GM12892 (cell line): ENCODE measurements around the gene ARID1A.

ENCODE experiments used
- POLR2A ChIP-seq: IDR thresholded peaks from 2 replicates; pipeline ENCODE4 v1.6.1; 2011; ENCODE audit warnings: low read depth, low read length, control low read depth
- POLR2AphosphoS5 ChIP-seq: IDR thresholded peaks from 2 replicates; pipeline ENCODE4 v1.6.1; 2011; ENCODE audit warnings: low read depth, low read length, control low read depth

- TF ChIP-seq POLR2A (no peak), POLR2AphosphoS5 (no peak)
These were observed 94.7 kb downstream of the ARID1A start for GRCh38 chr1:26790551-26790953.
